Activated naive CD4-positive, alpha-beta T cell treated with anti-CD3 and anti-CD28 coated beads, Interleukin-2, amount 50 U/mL, for 16 hours (primary cell): Measurements from ENCODE around the gene PKP3.
A peak's percentile ranks its signal among the peaks of the same experiment; 100 is the strongest.
"Not testable (repeated sequence)": the region's sequence is repeated elsewhere in the genome, so short reads cannot be mapped to it uniquely, and the experiment has no call there.

ENCODE experiments used
- DNase-seq: peaks from one replicate; pipeline ENCODE4 v3.0.0-alpha.2; 2020

PKP3 gene

GRCh38 chr11:413120-414081, 19.4 kb downstream of the PKP3 start:
- no peak for DNase-seq

- DNase-seq, result no peak
Observed at GRCh38 chr11:414318-414857, 20.4 kb downstream of the PKP3 start.

GRCh38 chr11:415640-416041, 21.6 kb downstream of the PKP3 start:
- DNase-seq, result no peak

- DNase-seq, result no peak
Observed at GRCh38 chr11:416051-416756, 22.2 kb downstream of the PKP3 start.

GRCh38 chr11:416757-417621, 23.0 kb downstream of the PKP3 start:
- DNase-seq, result peak; percentile 40

GRCh38 chr11:417652-418342, 23.8 kb downstream of the PKP3 start:
- DNase-seq, result no peak

- no peak for DNase-seq
Observed at GRCh38 chr11:418343-419247, 24.6 kb downstream of the PKP3 start.

- DNase-seq, result no peak
Observed at GRCh38 chr11:419248-420005, 25.4 kb downstream of the PKP3 start.

GRCh38 chr11:420054-420910, 26.3 kb downstream of the PKP3 start:
- DNase-seq, result peak; percentile 11

- no peak for DNase-seq
Observed at GRCh38 chr11:420911-421321, 26.9 kb downstream of the PKP3 start.

- no peak for DNase-seq
Observed at GRCh38 chr11:422249-422656, 28.2 kb downstream of the PKP3 start.

GRCh38 chr11:424232-424631, 30.2 kb downstream of the PKP3 start:
- no peak for DNase-seq

GRCh38 chr11:424766-425165, 30.8 kb downstream of the PKP3 start:
- not testable (repeated sequence) for DNase-seq

- no peak for DNase-seq
Observed at GRCh38 chr11:425301-425700, 31.3 kb downstream of the PKP3 start.

GRCh38 chr11:426851-427250, 32.8 kb downstream of the PKP3 start:
- DNase-seq, result peak; percentile 5

GRCh38 chr11:428295-428694, 34.3 kb downstream of the PKP3 start:
- peak; percentile 8 for DNase-seq

- peak; percentile 9 for DNase-seq
Observed at GRCh38 chr11:429391-429790, 35.4 kb downstream of the PKP3 start.

GRCh38 chr11:429931-430456, 36.0 kb downstream of the PKP3 start:
- DNase-seq, result peak; percentile 7

GRCh38 chr11:431921-432320, 37.9 kb downstream of the PKP3 start:
- DNase-seq, result no peak
